GM12878 (cell line): Measurements from ENCODE around the gene EIF2B1. TPM values are rescaled to one million over a fixed set of nuclear protein-coding genes. Genes with fewer than 3 reads are reported as not detected.

Experiments
- ATAC-seq: fragments of 200-7000 bp; cut with Tn5 transposase; 3 replicates; pipeline ENCODE4 v1.9.1; 2020; ENCODE audit warnings: mild to moderate bottlenecking, moderate library complexity
- BruUV-seq: library from RNA; stranded (reverse); fragments of 400-500 nt; replicated peaks from 2 replicates; lab custom pipeline; 2021; lab: Mats Ljungman, UMichigan
- CTCF ChIA-PET: fragments of 300-600 bp; sonication (Branson Sonifier 250); formaldehyde crosslinking; extraction: SDS; loops from one replicate; lab custom pipeline; 2021; ENCODE audit warnings: inconsistent platforms; lab: Yijun Ruan, JAX
- POLR2A ChIA-PET: fragments of 350-600 bp; formaldehyde crosslinking; extraction: SDS; loops from one replicate; lab custom pipeline; 2021; ENCODE audit warnings: inconsistent platforms; lab: Charles Lee
- RAD21 ChIA-PET: fragments of 300-600 bp; sonication (Branson Sonifier 250); formaldehyde crosslinking; loops from one replicate; lab custom pipeline; 2023; ENCODE audit warnings: antibody characterized with exemption; ENCODE audit not compliant: unreplicated experiment; lab: Charles Lee
- SMC1A ChIA-PET: fragments of 300-600 bp; sonication (Branson Sonifier 250); formaldehyde crosslinking; loops from one replicate; lab custom pipeline; 2023; ENCODE audit not compliant: unreplicated experiment, uncharacterized antibody; lab: Charles Lee
- DNase-seq: peaks from one replicate; pipeline ENCODE4 v3.0.0-alpha.2; 2011; ENCODE audit warnings: low read depth, low spot score
- FAIRE-seq: peaks from 3 replicates; lab custom pipeline; 2011; peaks lifted over from hg19 to GRCh38; lab: Jason Lieb, UNC
- H2AFZ ChIP-seq: 2 replicates; pipeline ENCODE4 v1.6.0; 2011; ENCODE audit warnings: low read depth, low read length, control low read depth; ENCODE audit not compliant: control insufficient read depth
- H3K27ac ChIP-seq: 2 replicates; pipeline ENCODE4 v1.5.1; 2011; ENCODE audit warnings: control low read depth; ENCODE audit not compliant: control insufficient read depth, insufficient read depth
- H3K27me3 ChIP-seq, 2 experiments: replicated peaks in 1 of 2; 2 replicates each; pipeline versions ENCODE4 v1.6.0 to v1.6.1; 2011; ENCODE audit warnings: low read length in 1 of 2; ENCODE audit not compliant: control insufficient read depth in 2 of 2, insufficient read depth in 2 of 2
- H3K36me3 ChIP-seq, 2 experiments: 2 replicates each; pipeline ENCODE4 v1.5.1; 2011; ENCODE audit warnings: low read length in 1 of 2; ENCODE audit not compliant: control insufficient read depth in 2 of 2, insufficient read depth in 2 of 2
- H3K4me1 ChIP-seq: 2 replicates; pipeline ENCODE4 v1.6.1; 2011; ENCODE audit warnings: mild to moderate bottlenecking, low read length, moderate library complexity, mixed read lengths; ENCODE audit not compliant: control insufficient read depth, insufficient read depth
- H3K4me2 ChIP-seq: 2 replicates; pipeline ENCODE4 v1.6.0; 2011; ENCODE audit warnings: control low read depth; ENCODE audit not compliant: control insufficient read depth, insufficient read depth
- H3K4me3 ChIP-seq: fragments of 200-600 bp; sonication (generic); 2 replicates; pipeline ENCODE4 v1.5.1; 2016
- H3K79me2 ChIP-seq: 2 replicates; pipeline ENCODE4 v1.6.0; 2011; ENCODE audit warnings: low read length; ENCODE audit not compliant: control insufficient read depth, insufficient read depth
- H3K9ac ChIP-seq: 2 replicates; pipeline ENCODE4 v1.8.0; 2011; ENCODE audit warnings: low read length, control low read depth, mixed read lengths; ENCODE audit not compliant: control insufficient read depth, insufficient read depth
- H3K9me3 ChIP-seq: replicated peaks from 3 replicates; pipeline ENCODE4 v1.5.1; 2011; ENCODE audit warnings: mild to moderate bottlenecking, low read length; ENCODE audit not compliant: control insufficient read depth, insufficient read depth
- H4K20me1 ChIP-seq: 2 replicates; pipeline ENCODE4 v1.6.0; 2011; ENCODE audit not compliant: control insufficient read depth, insufficient read depth
- CBX3 ChIP-seq: fragments of 200-600 bp; sonication (generic); IDR thresholded peaks from 2 replicates; pipeline ENCODE4 v1.6.1; 2016; ENCODE audit warnings: low read depth, borderline replicate concordance
- HDGF ChIP-seq: fragments of 450-650 bp; IDR thresholded peaks from 2 replicates; pipeline ENCODE4 v1.6.1; 2016; ENCODE audit warnings: antibody characterized with exemption
- IKZF1 ChIP-seq: fragments of 450-650 bp; conservative IDR thresholded peaks from 2 replicates; pipeline ENCODE4 v1.6.1; 2017; ENCODE audit warnings: antibody characterized with exemption, mild to moderate bottlenecking
- JUND ChIP-seq: IDR thresholded peaks from 2 replicates; pipeline ENCODE4 v1.6.1; 2012; ENCODE audit warnings: low read depth, mild to moderate bottlenecking, low read length, improper control_type of control experiment, moderate library complexity
- LARP7 ChIP-seq: fragments of 450-650 bp; IDR thresholded peaks from 2 replicates; pipeline ENCODE4 v1.6.1; 2017; ENCODE audit warnings: mild to moderate bottlenecking
- MLLT1 ChIP-seq: fragments of 450-650 bp; IDR thresholded peaks from 2 replicates; pipeline ENCODE4 v1.6.1; 2016; ENCODE audit warnings: mild to moderate bottlenecking
- MYC ChIP-seq: IDR thresholded peaks from 2 replicates; pipeline ENCODE4 v1.6.1; 2011; ENCODE audit warnings: mild to moderate bottlenecking, low read length, moderate library complexity, inconsistent platforms; ENCODE audit not compliant: insufficient read depth, insufficient replicate concordance, insufficient read length, severe bottlenecking
- POLR2AphosphoS2 ChIP-seq: IDR thresholded peaks from 2 replicates; pipeline ENCODE4 v1.6.1; 2011; ENCODE audit warnings: low read depth, mild to moderate bottlenecking, low read length, improper control_type of control experiment, moderate library complexity
- POU2F2 ChIP-seq: IDR thresholded peaks from 3 replicates; pipeline ENCODE4 v1.6.1; 2011; ENCODE audit warnings: low read depth, mild to moderate bottlenecking, low read length, borderline replicate concordance
- STAT3 ChIP-seq: IDR thresholded peaks from 2 replicates; pipeline ENCODE4 v1.6.1; 2011; ENCODE audit warnings: low read depth, low read length, improper control_type of control experiment
- ZBED1 ChIP-seq: IDR thresholded peaks from 2 replicates; pipeline ENCODE4 v1.6.1; 2016; ENCODE audit warnings: borderline replicate concordance
- ZNF24 ChIP-seq: fragments of 450-650 bp; IDR thresholded peaks from 2 replicates; pipeline ENCODE4 v1.6.1; 2017; ENCODE audit warnings: antibody characterized with exemption, mild to moderate bottlenecking
- WGBS: methylation state at CpG from one replicate; pipeline ENCODE4 v1.1.6; 2016; ENCODE audit warnings: low lambda C conversion rate; ENCODE audit not compliant: insufficient replicate concordance, insufficient coverage; ENCODE audit errors: missing lambda C conversion rate; 5-methylcytosine and 5-hydroxymethylcytosine counted together
- in situ Hi-C: fragments of 300-500 bp; cut with MboI; formaldehyde crosslinking; loops from 9 replicates; pipeline ENCODE4 v1.14.3; 2018; ENCODE audit warnings: mixed read lengths
- intact Hi-C: fragments of 100-400 bp; cut with micrococcal nuclease; formaldehyde crosslinking; loops from one replicate; pipeline ENCODE4 v1.14.2; 2022; ENCODE audit not compliant: unreplicated experiment
- polyA plus RNA-seq, 11 experiments: library from polyadenylated mRNA; depleted of rRNA in 4 of 11; unstranded in 6 of 11; stranded (reverse) in 5 of 11; fragments of >200 nt; fragmentation: Nextera tagmentation in 4 of 11; fragmentation: Illumina TruSeq in 1 of 11; extraction: Ambion mirVana in 4 of 11; extraction: Trizol in 1 of 11; gene quantifications; 1 replicate in 1 of 11; 2 replicates in 10 of 11; pipeline versions ENCODE4 v1.2.1 to v1.2.3, GENCODE V29; 2011 to 2016; ENCODE audit warnings: inconsistent platforms in 2 of 11, missing spikeins in 2 of 11, low read depth in 1 of 11
- total RNA-seq, 4 experiments: library from RNA; depleted of rRNA in 3 of 4; stranded (reverse); fragments of >200 nt in 3 of 4; fragmentation: Illumina TruSeq in 1 of 4; extraction: Trizol in 1 of 4; gene quantifications; 2 replicates each; pipeline versions ENCODE4 v1.2.1 to v1.2.3, GENCODE V29; 2013 to 2021

EIF2B1 gene
- total and polyA plus RNA-seq, 10 of the 15 experiments (the other 5 are each of a cell fraction or from before 2014, with no cell fraction given) = 17.6 to 131 (median 49.1) TPM

GRCh38 chr12:123675436-123675835 lies 42.0 kb upstream of the EIF2B1 start:
- Histone ChIP-seq H3K4me3 (no peak overlapping the region), H3K9ac (no peak overlapping the region), H3K9me3 (no peaks in the 10 kb centered on the region), H3K79me2 (no peaks in the 10 kb centered on the region), H3K27me3 (no peaks in the 10 kb centered on the region), H3K4me1 (peaks cover 5% of the 10 kb centered on the region; the same call in 1 of the 2 replicates), H3K4me2 (no peak overlapping the region), H4K20me1 (no peaks in the 10 kb centered on the region), H2AFZ (no peak overlapping the region), H3K36me3 (no peaks in the 10 kb centered on the region; a peak in 1 of 4 replicates), H3K27ac (no peak overlapping the region)
- in situ Hi-C loops = no loop called here
- ChIA-PET RAD21 (no interaction called here), SMC1A (no interaction called here), POLR2A (no interaction called here), CTCF (interaction anchor here (0.6 kb wide), 1 partner anchor 227 kb away, joined by 3 read pairs; no protein-coding TSS in a partner anchor)
- ATAC-seq = no peak
- WGBS = 90% methylated on average over 1 of the region's 1 CpG
- DNase-seq = no peak
- intact Hi-C loops = no loop called here
- BruUV-seq = no TSS peak
- FAIRE-seq = no peak
- no peak for TF ChIP-seq MYC
- no peak for TF ChIP-seq IKZF1
- no peak for TF ChIP-seq POLR2AphosphoS2

- TF ChIP-seq ZBED1 (no peak), HDGF (no peak), LARP7 (no peak), POU2F2 (no peak), ZNF24 (no peak), JUND (no peak), CBX3 (no peak), MLLT1 (no peak), STAT3 (no peak)
- in situ Hi-C loops (no loop called here), intact Hi-C loops (no loop called here)
- H3K9ac ChIP-seq = no peak overlapping the region
- no peaks in the 10 kb centered on the region for H3K79me2 ChIP-seq
- H4K20me1 ChIP-seq = no peaks in the 10 kb centered on the region
- H3K4me2 ChIP-seq = peak overlapping the region; percentile 99
- BruUV-seq = no TSS peak
- H3K4me1 ChIP-seq = peaks cover 5% of the 10 kb centered on the region; the same call in 1 of the 2 replicates
- H3K4me3 ChIP-seq = no peak overlapping the region
- no peaks in the 10 kb centered on the region for H3K9me3 ChIP-seq
- ChIA-PET CTCF (no interaction called here), SMC1A (interaction anchor here (1.1 to 1.3 kb wide), 2 partner anchors 11 to 40 kb away, joined by 3 to 6 read pairs; partner anchors contain the start of gene ATP6V0A2), RAD21 (interaction anchor here (2.3 kb wide), 1 partner anchor 41 kb away, joined by 7 read pairs; the partner anchor contains the start of gene ATP6V0A2), POLR2A (interaction anchor here (0.7 to 1.3 kb wide), 2 partner anchors 11 to 12 kb away, joined by 3 read pairs; no protein-coding TSS in a partner anchor)
- H2AFZ ChIP-seq = no peak overlapping the region
- DNase-seq (no peak), FAIRE-seq (no peak), ATAC-seq (no peak)
- WGBS = 87% methylated on average over 6 of the region's 6 CpGs
- H3K27me3 ChIP-seq = no peaks in the 10 kb centered on the region
- no peaks in the 10 kb centered on the region; a peak in 1 of 4 replicates for H3K36me3 ChIP-seq
- no peak overlapping the region for H3K27ac ChIP-seq
These were observed 38.4 kb upstream of the EIF2B1 start for GRCh38 chr12:123671876-123672275.
